ENCODE results near the gene OCIAD1.

DNA sequence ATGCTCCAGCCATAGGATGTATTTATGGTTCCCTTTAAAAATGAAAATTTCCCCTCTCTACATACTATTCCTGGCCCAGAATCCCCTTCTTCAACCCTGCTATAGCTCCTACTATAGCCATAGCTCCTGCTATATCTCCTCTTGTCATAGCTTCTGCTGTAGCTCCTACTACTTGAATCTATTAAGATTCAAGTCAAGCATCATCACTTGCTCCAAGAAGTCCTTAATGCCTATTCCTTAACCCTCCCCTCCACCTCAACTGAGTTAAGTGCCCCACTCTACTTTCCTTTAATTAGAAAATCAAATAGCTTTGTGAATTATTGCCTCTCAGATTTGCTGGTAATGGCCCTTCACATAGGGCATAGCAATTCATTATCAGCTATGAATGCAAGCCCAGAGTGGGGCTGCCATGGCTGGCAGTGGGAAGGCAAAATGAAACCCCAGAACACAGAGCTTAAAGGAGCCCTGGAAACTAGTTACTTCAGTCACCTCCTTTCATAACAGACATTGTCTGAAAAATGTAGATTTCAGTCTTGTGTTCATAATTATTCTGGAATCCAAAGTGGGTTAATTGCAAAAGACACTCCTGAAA, 60.2 kb downstream of the OCIAD1 start:
- TF ChIP-seq YY1 (IDR thresholded peaks at IDR 0.05; ENCODE audit: low read depth) = no peak
- TF ChIP-seq TAF1 (IDR thresholded peaks at IDR 0.05; ENCODE audit: low read depth) = no peak
- TF ChIP-seq, protein P1, sequence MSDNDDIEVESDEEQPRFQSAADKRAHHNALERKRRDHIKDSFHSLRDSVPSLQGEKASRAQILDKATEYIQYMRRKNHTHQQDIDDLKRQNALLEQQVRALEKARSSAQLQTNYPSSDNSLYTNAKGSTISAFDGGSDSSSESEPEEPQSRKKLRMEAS (IDR thresholded peaks at IDR 0.05) = no peak
- no peak for TF ChIP-seq EP300 (IDR thresholded peaks at IDR 0.05; ENCODE audit: borderline replicate concordance)
- no peak for TF ChIP-seq TEAD4 (IDR thresholded peaks at IDR 0.05)
- TF ChIP-seq NFIC (IDR thresholded peaks at IDR 0.05) = no peak
- no peak for TF ChIP-seq TCF12 (IDR thresholded peaks at IDR 0.05; ENCODE audit: low read depth)
- TF ChIP-seq RAD21 (IDR thresholded peaks at IDR 0.05; ENCODE audit: low read depth) = no peak
- no peak for TF ChIP-seq CREB1 (IDR thresholded peaks at IDR 0.05; ENCODE audit: low read depth)
- TF ChIP-seq, protein P2, sequence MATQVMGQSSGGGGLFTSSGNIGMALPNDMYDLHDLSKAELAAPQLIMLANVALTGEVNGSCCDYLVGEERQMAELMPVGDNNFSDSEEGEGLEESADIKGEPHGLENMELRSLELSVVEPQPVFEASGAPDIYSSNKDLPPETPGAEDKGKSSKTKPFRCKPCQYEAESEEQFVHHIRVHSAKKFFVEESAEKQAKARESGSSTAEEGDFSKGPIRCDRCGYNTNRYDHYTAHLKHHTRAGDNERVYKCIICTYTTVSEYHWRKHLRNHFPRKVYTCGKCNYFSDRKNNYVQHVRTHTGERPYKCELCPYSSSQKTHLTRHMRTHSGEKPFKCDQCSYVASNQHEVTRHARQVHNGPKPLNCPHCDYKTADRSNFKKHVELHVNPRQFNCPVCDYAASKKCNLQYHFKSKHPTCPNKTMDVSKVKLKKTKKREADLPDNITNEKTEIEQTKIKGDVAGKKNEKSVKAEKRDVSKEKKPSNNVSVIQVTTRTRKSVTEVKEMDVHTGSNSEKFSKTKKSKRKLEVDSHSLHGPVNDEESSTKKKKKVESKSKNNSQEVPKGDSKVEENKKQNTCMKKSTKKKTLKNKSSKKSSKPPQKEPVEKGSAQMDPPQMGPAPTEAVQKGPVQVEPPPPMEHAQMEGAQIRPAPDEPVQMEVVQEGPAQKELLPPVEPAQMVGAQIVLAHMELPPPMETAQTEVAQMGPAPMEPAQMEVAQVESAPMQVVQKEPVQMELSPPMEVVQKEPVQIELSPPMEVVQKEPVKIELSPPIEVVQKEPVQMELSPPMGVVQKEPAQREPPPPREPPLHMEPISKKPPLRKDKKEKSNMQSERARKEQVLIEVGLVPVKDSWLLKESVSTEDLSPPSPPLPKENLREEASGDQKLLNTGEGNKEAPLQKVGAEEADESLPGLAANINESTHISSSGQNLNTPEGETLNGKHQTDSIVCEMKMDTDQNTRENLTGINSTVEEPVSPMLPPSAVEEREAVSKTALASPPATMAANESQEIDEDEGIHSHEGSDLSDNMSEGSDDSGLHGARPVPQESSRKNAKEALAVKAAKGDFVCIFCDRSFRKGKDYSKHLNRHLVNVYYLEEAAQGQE (IDR thresholded peaks at IDR 0.05; ENCODE audit: low read depth) = no peak
- no peak for TF ChIP-seq CEBPB (IDR thresholded peaks at IDR 0.05)
